HepG2 (cell line): ENCODE measurements around the gene ZBTB37. TPM values are rescaled to one million over a fixed set of nuclear protein-coding genes. Genes with fewer than 3 reads are reported as not detected.

Experiments used
- ATAC-seq: fragments of 200-7000 bp; cut with Tn5 transposase; 3 replicates; pipeline ENCODE4 v1.9.1; 2020; ENCODE audit warnings: mild to moderate bottlenecking, moderate library complexity
- BruUV-seq: library from RNA; stranded (reverse); fragments of 400-500 nt; replicated peaks from 2 replicates; lab custom pipeline; 2021; lab: Mats Ljungman, UMichigan
- CTCF ChIA-PET: fragments of 300-600 bp; formaldehyde crosslinking; extraction: SDS; loops from one replicate; lab custom pipeline; 2021; ENCODE audit warnings: low total read pairs, inconsistent platforms, low intra/inter-chr PET ratio; lab: Yijun Ruan, JAX
- POLR2A ChIA-PET: fragments of 350-600 bp; sonication (Branson Sonifier 250); formaldehyde crosslinking; loops from one replicate; lab custom pipeline; 2020; ENCODE audit warnings: antibody characterized with exemption, inconsistent platforms; lab: Yijun Ruan, JAX
- DNase-seq: peaks from one replicate; pipeline ENCODE4 v3.0.0-alpha.2; 2015; ENCODE audit warnings: low spot score
- FAIRE-seq: peaks from 3 replicates; lab custom pipeline; 2011; peaks lifted over from hg19 to GRCh38; lab: Jason Lieb, UNC
- H2AFZ ChIP-seq: one replicate; pipeline ENCODE4 v1.6.1; 2011; ENCODE audit warnings: low read length, inconsistent platforms
- H3K27ac ChIP-seq: fragments of 300-600 bp; 3 replicates; pipeline ENCODE4 v1.8.0; 2011; ENCODE audit warnings: mixed run types, mild to moderate bottlenecking, mixed read lengths, low read length, inconsistent platforms; ENCODE audit not compliant: insufficient read depth; ENCODE audit errors: extremely low read length
- H3K27me3 ChIP-seq, 2 experiments: fragments of 200-600 bp in 1 of 2; 2 replicates in 1 of 2; 3 replicates in 1 of 2; pipeline versions ENCODE4 v1.6.0 to v1.8.0; 2011; ENCODE audit warnings: low read length in 2 of 2, mild to moderate bottlenecking in 2 of 2, moderate library complexity in 2 of 2, inconsistent platforms in 1 of 2; ENCODE audit not compliant: insufficient read depth in 2 of 2, control insufficient read depth in 1 of 2
- H3K36me3 ChIP-seq, 2 experiments: fragments of 200-600 bp in 1 of 2; replicated peaks in 1 of 2; 2 replicates in 1 of 2; 3 replicates in 1 of 2; pipeline versions ENCODE4 v1.5.1 to v1.8.0; 2011; ENCODE audit warnings: low read length in 2 of 2, inconsistent platforms in 1 of 2; ENCODE audit not compliant: insufficient read depth in 2 of 2, control insufficient read depth in 1 of 2
- H3K4me1 ChIP-seq: 2 replicates; pipeline ENCODE4 v1.5.1; 2012; ENCODE audit warnings: low read length, inconsistent platforms; ENCODE audit not compliant: insufficient read depth
- H3K4me2 ChIP-seq: 2 replicates; pipeline ENCODE4 v1.6.0; 2011; ENCODE audit warnings: low read depth, low read length, inconsistent platforms
- H3K4me3 ChIP-seq, 3 experiments: fragments of 200-600 bp in 1 of 3; sonication (generic), shearing (Covaris generic) in 1 of 3; replicated peaks in 1 of 3; 2 replicates each; pipeline ENCODE4 v1.5.1; 2011 to 2016; ENCODE audit warnings: low read length in 3 of 3, inconsistent platforms in 2 of 3, low read depth in 2 of 3, mild to moderate bottlenecking in 2 of 3, control low read depth in 1 of 3, mixed read lengths in 1 of 3; ENCODE audit not compliant: insufficient read depth in 1 of 3
- H3K79me2 ChIP-seq: one replicate; pipeline ENCODE4 v1.6.1; 2011; ENCODE audit warnings: low read length, inconsistent platforms; ENCODE audit not compliant: insufficient read depth
- H3K9ac ChIP-seq: 2 replicates; pipeline ENCODE4 v1.6.0; 2011; ENCODE audit warnings: mild to moderate bottlenecking, low read depth, low read length, inconsistent platforms; ENCODE audit not compliant: insufficient read depth
- H3K9me3 ChIP-seq: 2 replicates; pipeline ENCODE4 v1.5.1; 2012; ENCODE audit warnings: mild to moderate bottlenecking, low read length
- H4K20me1 ChIP-seq: 2 replicates; pipeline ENCODE4 v1.6.0; 2011; ENCODE audit warnings: inconsistent platforms, mild to moderate bottlenecking, low read length, moderate library complexity; ENCODE audit not compliant: insufficient read depth
- CCDC6 ChIP-seq: sonication (generic); formaldehyde crosslinking; IDR thresholded peaks from 2 replicates; pipeline ENCODE4 v1.8.1; 2022; ENCODE audit warnings: mild to moderate bottlenecking, missing genetic modification reagents, moderate library complexity
- HNRNPL ChIP-seq: fragments of 200-400 bp; formaldehyde crosslinking; IDR thresholded peaks from 2 replicates; pipeline ENCODE4 v1.6.1; 2017; ENCODE audit warnings: mild to moderate bottlenecking, low read depth, low read length
- ISX ChIP-seq: sonication (generic); formaldehyde crosslinking; conservative IDR thresholded peaks from 2 replicates; pipeline ENCODE4 v1.5.0; 2020; ENCODE audit warnings: missing genetic modification reagents
- KDM3A ChIP-seq: IDR thresholded peaks from 2 replicates; pipeline ENCODE4 v1.6.1; 2018; ENCODE audit warnings: low read depth, missing compliant biosample characterization
- MAFG ChIP-seq: sonication (generic); formaldehyde crosslinking; IDR thresholded peaks from 2 replicates; pipeline ENCODE4 v1.5.1; 2020; ENCODE audit warnings: mild to moderate bottlenecking, missing genetic modification reagents
- NONO ChIP-seq, 2 experiments: fragments of 450-650 bp in 1 of 2; sonication (generic) in 1 of 2; formaldehyde crosslinking in 1 of 2; IDR thresholded peaks in 1 of 2; conservative IDR thresholded peaks in 1 of 2; 2 replicates each; pipeline versions ENCODE4 v1.6.1 to v1.8.0; 2017 to 2022; ENCODE audit warnings: mild to moderate bottlenecking in 1 of 2, missing genetic modification reagents in 1 of 2, moderate library complexity in 1 of 2
- SIN3B ChIP-seq: fragments of 150-350 bp; IDR thresholded peaks from 2 replicates; pipeline ENCODE4 v1.6.1; 2014; ENCODE audit warnings: low read length
- SIX1 ChIP-seq: sonication (generic); formaldehyde crosslinking; IDR thresholded peaks from 2 replicates; pipeline ENCODE4 v1.4.0; 2020; ENCODE audit warnings: missing genetic modification reagents, borderline replicate concordance
- SRY ChIP-seq: sonication (generic); formaldehyde crosslinking; IDR thresholded peaks from 2 replicates; pipeline ENCODE4 v1.8.0; 2022; ENCODE audit warnings: mild to moderate bottlenecking, missing genetic modification reagents
- STAT5B ChIP-seq: sonication (generic); formaldehyde crosslinking; IDR thresholded peaks from 2 replicates; pipeline ENCODE4 v1.4.0; 2020; ENCODE audit warnings: missing genetic modification reagents
- TGIF2 ChIP-seq: IDR thresholded peaks from 2 replicates; pipeline ENCODE4 v1.6.1; 2016; ENCODE audit warnings: control low read depth, missing compliant biosample characterization
- ZNF121 ChIP-seq: sonication (generic); formaldehyde crosslinking; IDR thresholded peaks from 2 replicates; pipeline ENCODE4 v1.5.0; 2020; ENCODE audit warnings: mild to moderate bottlenecking, missing genetic modification reagents
- ZNF766 ChIP-seq: sonication (generic); formaldehyde crosslinking; IDR thresholded peaks from 2 replicates; pipeline ENCODE4 v1.5.0; 2020; ENCODE audit warnings: missing genetic modification reagents, borderline replicate concordance
- WGBS: methylation state at CpG from one replicate; pipeline ENCODE4 v1.1.6; 2017; ENCODE audit warnings: low lambda C conversion rate; 5-methylcytosine and 5-hydroxymethylcytosine counted together
- in situ Hi-C: cut with HindIII; loops from 2 replicates; pipeline ENCODE4 v1.10.0; 2017; ENCODE audit warnings: low pct_unique_long_range_greater_than_20kb; ENCODE audit not compliant: extremely low pct_ligation_motif_present
- intact Hi-C: fragments of 100-400 bp; cut with micrococcal nuclease; formaldehyde crosslinking; loops from one replicate; pipeline ENCODE4 v1.10.0; 2022; ENCODE audit not compliant: unreplicated experiment
- polyA plus RNA-seq, 8 experiments: library from polyadenylated mRNA; depleted of rRNA in 3 of 8; stranded (reverse) in 7 of 8; unstranded in 1 of 8; fragments of >200 nt; fragmentation: Illumina TruSeq in 4 of 8; extraction: Trizol in 4 of 8; gene quantifications; 2 replicates each; pipeline versions ENCODE4 v1.2.1 to v1.2.3, GENCODE V29; 2011 to 2016; ENCODE audit warnings: low read depth in 4 of 8, missing spikeins in 1 of 8, mixed read lengths in 1 of 8; ENCODE audit not compliant: insufficient read depth in 1 of 8
- total RNA-seq, 5 experiments: library from RNA; depleted of rRNA; stranded (reverse); fragments of >200 nt; fragmentation: Illumina TruSeq; extraction: Trizol; gene quantifications; 2 replicates each; pipeline ENCODE4 v1.2.3, GENCODE V29; 2016; ENCODE audit warnings: low read depth in 1 of 5
- TF ChIP-seq, protein P1 (sequence below): sonication (generic); formaldehyde crosslinking; IDR thresholded peaks from 2 replicates; pipeline ENCODE4 v1.5.1; 2020; ENCODE audit warnings: mild to moderate bottlenecking, missing genetic modification reagents
- TF ChIP-seq, protein P2 (sequence below): sonication (generic); formaldehyde crosslinking; IDR thresholded peaks from 2 replicates; pipeline ENCODE4 v1.5.0; 2020; ENCODE audit warnings: missing genetic modification reagents, mild to moderate bottlenecking, borderline replicate concordance

Gene ZBTB37
- total and polyA plus RNA-seq, 2 of the 13 experiments (the other 11 are each of a cell fraction or from before 2014, with no cell fraction given): 2.6 to 7.7 TPM

DNA sequence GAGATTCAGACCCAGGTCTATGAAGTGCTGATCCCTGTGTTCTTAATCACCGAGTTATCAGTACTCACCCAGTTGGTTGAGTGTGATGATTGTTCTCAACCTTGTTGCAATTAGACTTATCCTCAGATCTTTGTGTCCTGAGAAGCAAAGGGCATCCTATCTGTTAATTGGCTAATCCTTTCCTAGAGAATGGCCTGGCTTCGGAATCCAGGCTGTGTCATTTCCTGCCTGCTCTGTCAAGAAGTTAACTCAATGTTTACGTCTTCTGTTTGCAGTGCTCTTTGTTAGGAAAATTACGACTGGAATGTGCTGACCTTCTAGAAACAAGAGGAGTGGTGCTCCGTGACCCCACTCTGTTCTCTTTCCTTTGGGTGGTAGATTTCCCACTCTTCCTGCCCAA lies 15.1 kb upstream of the ZBTB37 start:
- CTCF ChIA-PET: no interaction called here
- in situ Hi-C loops (no loop called here), intact Hi-C loops (no loop called here)
- FAIRE-seq (no peak), ATAC-seq (no peak), DNase-seq (no peak)
- H3K36me3 ChIP-seq: peaks cover 13 to 43% of the 10 kb centered on the region in 2 experiments
- H3K9me3 ChIP-seq: no peaks in the 10 kb centered on the region
- no peak for TF ChIP-seq STAT5B (CRISPR knock-in tag)
- H3K4me2 ChIP-seq: no peak overlapping the region
- H3K27ac ChIP-seq: no peak overlapping the region
- no peak overlapping the region for H2AFZ ChIP-seq
- H4K20me1 ChIP-seq: no peaks in the 10 kb centered on the region
- POLR2A ChIA-PET: no interaction called here
- no TSS peak for BruUV-seq
- 89% methylated on average over 5 of the region's 5 CpGs for WGBS
- no peaks in the 10 kb centered on the region for H3K79me2 ChIP-seq
- H3K4me1 ChIP-seq: no peaks in the 10 kb centered on the region
- H3K4me3 ChIP-seq: no peak overlapping the region
- H3K27me3 ChIP-seq: no peaks in the 10 kb centered on the region
- no peak overlapping the region for H3K9ac ChIP-seq

DNA sequence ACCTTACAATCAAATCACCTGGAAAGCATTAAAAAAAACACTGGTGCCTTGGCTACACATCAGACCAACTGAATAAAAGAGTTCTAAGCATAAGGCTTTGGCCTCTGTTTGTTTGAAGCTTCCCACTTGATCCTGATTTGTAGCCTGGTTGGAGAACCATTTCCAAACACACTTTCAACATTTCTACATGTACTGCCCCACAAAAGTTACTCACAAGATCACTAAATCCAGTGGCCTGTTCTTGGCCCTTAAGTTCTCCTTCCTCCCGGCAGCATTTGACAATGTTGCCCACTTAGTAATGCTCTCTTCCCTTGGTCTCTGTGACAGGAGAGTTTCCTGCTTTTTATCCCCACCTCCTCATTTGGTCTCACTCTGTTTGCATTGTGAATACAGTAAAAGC lies 12.2 kb upstream of the ZBTB37 start:
- no peak for DNase-seq
- Histone ChIP-seq H4K20me1 (no peaks in the 10 kb centered on the region; the same call in 1 of the 2 replicates), H3K27me3 (no peaks in the 10 kb centered on the region), H3K4me3 (no peak overlapping the region), H2AFZ (no peak overlapping the region), H3K79me2 (no peaks in the 10 kb centered on the region), H3K4me1 (no peaks in the 10 kb centered on the region), H3K9me3 (no peaks in the 10 kb centered on the region), H3K9ac (no peak overlapping the region), H3K4me2 (no peak overlapping the region), H3K27ac (no peak overlapping the region), H3K36me3 (peaks cover 11 to 39% of the 10 kb centered on the region in 2 experiments)
- BruUV-seq: no TSS peak
- WGBS: 100% methylated on average over 1 of the region's 1 CpG
- ChIA-PET CTCF (no interaction called here), POLR2A (interaction anchor here (2.3 kb wide), 1 partner anchor 12 kb away, joined by 9 read pairs; the partner anchor contains the start of genes GAS5 and ZBTB37)
- no peak for FAIRE-seq
- no peak for ATAC-seq
- in situ Hi-C loops: no loop called here
- intact Hi-C loops: no loop called here
- TF ChIP-seq SIX1 (CRISPR knock-in tag) (no peak), ISX (CRISPR knock-in tag) (no peak), SRY (no peak), ZNF766 (CRISPR knock-in tag) (no peak), MAFG (CRISPR knock-in tag) (no peak), SIN3B (no peak), HNRNPL (no peak), TGIF2 (no peak), NONO (IDR thresholded peaks at IDR 0.05) (no peak), NONO (CRISPR knock-in tag; conservative IDR thresholded peaks at IDR 0.05) (no peak), CCDC6 (no peak), KDM3A (CRISPR knock-in tag) (no peak), ZNF121 (CRISPR knock-in tag) (no peak)
- TF ChIP-seq, protein P1, sequence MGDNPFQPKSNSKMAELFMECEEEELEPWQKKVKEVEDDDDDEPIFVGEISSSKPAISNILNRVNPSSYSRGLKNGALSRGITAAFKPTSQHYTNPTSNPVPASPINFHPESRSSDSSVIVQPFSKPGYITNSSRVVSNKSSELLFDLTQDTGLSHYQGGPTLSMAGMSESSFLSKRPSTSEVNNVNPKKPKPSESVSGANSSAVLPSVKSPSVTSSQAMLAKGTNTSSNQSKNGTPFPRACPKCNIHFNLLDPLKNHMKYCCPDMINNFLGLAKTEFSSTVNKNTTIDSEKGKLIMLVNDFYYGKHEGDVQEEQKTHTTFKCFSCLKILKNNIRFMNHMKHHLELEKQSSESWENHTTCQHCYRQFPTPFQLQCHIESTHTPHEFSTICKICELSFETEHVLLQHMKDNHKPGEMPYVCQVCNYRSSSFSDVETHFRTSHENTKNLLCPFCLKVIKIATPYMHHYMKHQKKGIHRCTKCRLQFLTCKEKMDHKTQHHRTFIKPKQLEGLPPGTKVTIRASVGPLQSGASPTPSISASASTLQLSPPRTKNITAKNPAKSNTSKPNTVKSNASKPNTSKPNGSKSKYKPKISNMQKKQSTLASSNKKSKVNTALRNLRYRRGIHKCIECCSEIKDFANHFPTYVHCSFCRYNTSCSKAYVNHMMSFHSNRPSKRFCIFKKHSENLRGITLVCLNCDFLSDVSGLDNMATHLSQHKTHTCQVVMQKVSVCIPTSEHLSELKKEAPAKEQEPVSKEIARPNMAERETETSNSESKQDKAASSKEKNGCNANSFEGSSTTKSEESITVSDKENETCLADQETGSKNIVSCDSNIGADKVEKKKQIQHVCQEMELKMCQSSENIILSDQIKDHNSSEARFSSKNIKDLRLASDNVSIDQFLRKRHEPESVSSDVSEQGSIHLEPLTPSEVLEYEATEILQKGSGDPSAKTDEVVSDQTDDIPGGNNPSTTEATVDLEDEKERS (CRISPR knock-in tag): no peak
- TF ChIP-seq, protein P2, sequence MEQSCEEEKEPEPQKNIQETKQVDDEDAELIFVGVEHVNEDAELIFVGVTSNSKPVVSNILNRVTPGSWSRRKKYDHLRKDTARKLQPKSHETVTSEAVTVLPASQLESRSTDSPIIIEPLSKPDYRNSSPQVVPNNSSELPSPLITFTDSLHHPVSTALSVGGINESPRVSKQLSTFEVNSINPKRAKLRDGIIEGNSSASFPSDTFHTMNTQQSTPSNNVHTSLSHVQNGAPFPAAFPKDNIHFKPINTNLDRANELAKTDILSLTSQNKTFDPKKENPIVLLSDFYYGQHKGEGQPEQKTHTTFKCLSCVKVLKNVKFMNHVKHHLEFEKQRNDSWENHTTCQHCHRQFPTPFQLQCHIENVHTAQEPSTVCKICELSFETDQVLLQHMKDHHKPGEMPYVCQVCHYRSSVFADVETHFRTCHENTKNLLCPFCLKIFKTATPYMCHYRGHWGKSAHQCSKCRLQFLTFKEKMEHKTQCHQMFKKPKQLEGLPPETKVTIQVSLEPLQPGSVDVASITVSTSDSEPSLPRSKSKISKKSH: no peak
